GM12872 (cell line): ENCODE data around the gene FAM111B.

ENCODE experiments used
- CTCF ChIP-seq: IDR thresholded peaks from 3 replicates; pipeline ENCODE4 v1.5.1; 2011; ENCODE audit warnings: low read depth, mild to moderate bottlenecking, low read length, moderate library complexity; ENCODE audit not compliant: insufficient read depth

The FAM111B gene

GRCh38 chr11:59151761-59152160, 44.7 kb downstream of the FAM111B start:
- TF ChIP-seq CTCF, result no peak

- TF ChIP-seq CTCF, result no peak
These were observed 45.4 kb downstream of the FAM111B start for GRCh38 chr11:59152312-59152951.

- TF ChIP-seq CTCF, result no peak
These were observed 47.6 kb downstream of the FAM111B start for GRCh38 chr11:59154610-59155009.

- no peak for TF ChIP-seq CTCF
These were observed 50.4 kb downstream of the FAM111B start for GRCh38 chr11:59157433-59157832.

GRCh38 chr11:59158206-59159068, 51.4 kb downstream of the FAM111B start:
- peak; percentile 83 for TF ChIP-seq CTCF

- TF ChIP-seq CTCF, result no peak
These were observed 57.0 kb downstream of the FAM111B start for GRCh38 chr11:59164028-59164427.

GRCh38 chr11:59171508-59172322, 64.7 kb downstream of the FAM111B start, which contains the start of gene DTX4:
Gene DTX4, plus strand, starts transcription at chr11:59172132. Its CDS starts 464 bp downstream, at chr11:59172596.
- peak; percentile 94 for TF ChIP-seq CTCF
